GM10248 (cell line): ENCODE measurements around the gene PIWIL1.

Experiments used
- CTCF ChIA-PET: fragments of 300-600 bp; sonication (Branson Sonifier 250); formaldehyde crosslinking; extraction: SDS; loops from one replicate; lab custom pipeline; 2021; ENCODE audit warnings: antibody characterized with exemption; lab: Yijun Ruan, JAX
- POLR2A ChIA-PET: fragments of 350-650 bp; sonication (Branson Sonifier 250); formaldehyde crosslinking; extraction: SDS; loops from one replicate; lab custom pipeline; 2020; ENCODE audit warnings: antibody characterized with exemption; lab: Yijun Ruan, JAX
- DNase-seq: peaks from one replicate; pipeline ENCODE4 v3.0.0; 2012; ENCODE audit errors: extremely low spot score
- CTCF ChIP-seq: IDR thresholded peaks from 2 replicates; pipeline ENCODE4 v1.5.1; 2012; ENCODE audit warnings: mild to moderate bottlenecking, low read depth; ENCODE audit errors: extremely low read depth, missing control alignments, control extremely low read depth

PIWIL1 gene

GRCh38 chr12:130364578-130364977, 26.9 kb downstream of the PIWIL1 start:
- no peak for TF ChIP-seq CTCF
- DNase-seq = no peak
- ChIA-PET CTCF (no interaction called here), POLR2A (no interaction called here)

- ChIA-PET POLR2A (no interaction called here), CTCF (no interaction called here)
- no peak for TF ChIP-seq CTCF
- no peak for DNase-seq
Observed at GRCh38 chr12:130366159-130366558, 28.5 kb downstream of the PIWIL1 start.

GRCh38 chr12:130367003-130367402, 29.3 kb downstream of the PIWIL1 start:
- ChIA-PET CTCF (no interaction called here), POLR2A (no interaction called here)
- no peak for TF ChIP-seq CTCF
- DNase-seq = no peak

- ChIA-PET POLR2A (no interaction called here), CTCF (no interaction called here)
- DNase-seq = no peak
Observed at GRCh38 chr12:130367523-130367922, 29.8 kb downstream of the PIWIL1 start.

GRCh38 chr12:130369816-130370215, 32.1 kb downstream of the PIWIL1 start:
- ChIA-PET CTCF (no interaction called here), POLR2A (no interaction called here)
- no peak for TF ChIP-seq CTCF
- no peak for DNase-seq

More at GRCh38 chr12:130367523-130367922, 29.8 kb downstream of the PIWIL1 start:
- no peak for TF ChIP-seq CTCF

GRCh38 chr12:130371296-130371695, 33.6 kb downstream of the PIWIL1 start:
- no peak for TF ChIP-seq CTCF
- ChIA-PET CTCF (no interaction called here), POLR2A (no interaction called here)
- no peak for DNase-seq

GRCh38 chr12:130372936-130373335, 35.2 kb downstream of the PIWIL1 start:
- POLR2A ChIA-PET = no interaction called here
- no peak for TF ChIP-seq CTCF
- DNase-seq = no peak
- CTCF ChIA-PET = interaction anchor here (1.9 kb wide), 1 partner anchor 10 kb away, joined by 6 read pairs; no protein-coding TSS in a partner anchor
